ENCODE measurements around the gene DNAAF3.
"Not testable (repeated sequence)": the region's sequence is repeated elsewhere in the genome, so short reads cannot be mapped to it uniquely, and the experiment has no call there.

The DNAAF3 gene

GRCh38 chr19:55165952-55166529, 372 bp downstream of the DNAAF3 start:
- Mint-ChIP-seq H3K27me3 (peaks cover 36% of the 10 kb centered on the region), H3K36me3 (no peaks in the 10 kb centered on the region), H3K9me3 (ENCODE audit: low read depth) (no peaks in the 10 kb centered on the region), H3K27ac (no peak overlapping the region), H3K4me1 (ENCODE audit: low read depth) (peaks cover 11% of the 10 kb centered on the region), H3K4me3 (peak overlapping the region; percentile 85)

GRCh38 chr19:55161571-55162322, 4.7 kb downstream of the DNAAF3 start:
- peaks cover 22% of the 10 kb centered on the region for H3K27me3 Mint-ChIP-seq

GRCh38 chr19:55160986-55161365, 5.4 kb downstream of the DNAAF3 start:
- Mint-ChIP-seq H3K4me1 (ENCODE audit: low read depth) (peaks cover 10% of the 10 kb centered on the region), H3K9me3 (ENCODE audit: low read depth) (no peaks in the 10 kb centered on the region), H3K36me3 (no peaks in the 10 kb centered on the region), H3K27ac (no peak overlapping the region), H3K4me3 (no peak overlapping the region), H3K27me3 (peaks cover 17% of the 10 kb centered on the region)

More at GRCh38 chr19:55161571-55162322, 4.7 kb downstream of the DNAAF3 start:
- peaks cover 11% of the 10 kb centered on the region for H3K4me1 Mint-ChIP-seq (ENCODE audit: low read depth)
- H3K36me3 Mint-ChIP-seq, result no peaks in the 10 kb centered on the region
- no peak overlapping the region for H3K27ac Mint-ChIP-seq
- no peaks in the 10 kb centered on the region for H3K9me3 Mint-ChIP-seq (ENCODE audit: low read depth)
- no peak overlapping the region for H3K4me3 Mint-ChIP-seq

GRCh38 chr19:55160128-55160985, 6.1 kb downstream of the DNAAF3 start:
- Mint-ChIP-seq H3K27ac (no peak overlapping the region), H3K36me3 (no peaks in the 10 kb centered on the region), H3K27me3 (peaks cover 13% of the 10 kb centered on the region), H3K4me1 (ENCODE audit: low read depth) (peaks cover 10% of the 10 kb centered on the region), H3K4me3 (peak overlapping the region; percentile 53), H3K9me3 (ENCODE audit: low read depth) (no peaks in the 10 kb centered on the region)

GRCh38 chr19:55158848-55159749, 7.3 kb downstream of the DNAAF3 start:
- H3K36me3 Mint-ChIP-seq, result no peaks in the 10 kb centered on the region
- H3K27me3 Mint-ChIP-seq, result peaks cover 16% of the 10 kb centered on the region
- peaks cover 16% of the 10 kb centered on the region for H3K4me1 Mint-ChIP-seq (ENCODE audit: low read depth)
- no peak overlapping the region for H3K4me3 Mint-ChIP-seq
- no peak overlapping the region for H3K27ac Mint-ChIP-seq
- H3K9me3 Mint-ChIP-seq (ENCODE audit: low read depth), result no peaks in the 10 kb centered on the region

- H3K4me3 Mint-ChIP-seq, result no peak overlapping the region
- H3K27me3 Mint-ChIP-seq, result peaks cover 11% of the 10 kb centered on the region
- no peak overlapping the region for H3K27ac Mint-ChIP-seq
These were observed 8.0 kb downstream of the DNAAF3 start for GRCh38 chr19:55158423-55158822.

GRCh38 chr19:55157064-55157908, 9.1 kb downstream of the DNAAF3 start, which contains the start of gene TNNI3:
TSS of gene TNNI3 (minus strand) at chr19:55157732. CDS start at chr19:55157589, 143 bp downstream.
- Mint-ChIP-seq H3K9me3 (ENCODE audit: low read depth) (peaks cover under 1% of the 10 kb centered on the region), H3K27me3 (peaks cover 10% of the 10 kb centered on the region), H3K36me3 (no peaks in the 10 kb centered on the region), H3K4me3 (no peak within 1 kb of the TSS), H3K4me1 (ENCODE audit: low read depth) (peaks cover 21% of the 10 kb centered on the region), H3K27ac (no peak within 1 kb of the TSS)

More at GRCh38 chr19:55158423-55158822, 8.0 kb downstream of the DNAAF3 start:
- Mint-ChIP-seq H3K36me3 (no peaks in the 10 kb centered on the region), H3K9me3 (ENCODE audit: low read depth) (no peaks in the 10 kb centered on the region), H3K4me1 (ENCODE audit: low read depth) (peaks cover 20% of the 10 kb centered on the region)

- Mint-ChIP-seq H3K27ac (no peak overlapping the region), H3K36me3 (no peaks in the 10 kb centered on the region), H3K9me3 (ENCODE audit: low read depth) (peaks cover 6% of the 10 kb centered on the region), H3K4me1 (ENCODE audit: low read depth) (peaks cover 28% of the 10 kb centered on the region), H3K4me3 (peak overlapping the region; percentile 17), H3K27me3 (peaks cover 10% of the 10 kb centered on the region)
These were observed 10.0 kb downstream of the DNAAF3 start for GRCh38 chr19:55156202-55157063.

- Mint-ChIP-seq H3K4me1 (ENCODE audit: low read depth) (peaks cover 29% of the 10 kb centered on the region), H3K4me3 (peak overlapping the region; percentile 17)
- not testable (repeated sequence) for H3K27ac Mint-ChIP-seq; H3K27me3 Mint-ChIP-seq; H3K9me3 Mint-ChIP-seq (ENCODE audit: low read depth); H3K36me3 Mint-ChIP-seq
These were observed 10.6 kb downstream of the DNAAF3 start for GRCh38 chr19:55155784-55156183.

- no peaks in the 10 kb centered on the region for H3K36me3 Mint-ChIP-seq
- H3K9me3 Mint-ChIP-seq (ENCODE audit: low read depth), result peaks cover 6% of the 10 kb centered on the region
- H3K27me3 Mint-ChIP-seq, result peaks cover 13% of the 10 kb centered on the region
- H3K27ac Mint-ChIP-seq, result no peak overlapping the region
- H3K4me1 Mint-ChIP-seq (ENCODE audit: low read depth), result peaks cover 25% of the 10 kb centered on the region
- peak overlapping the region; percentile 41 for H3K4me3 Mint-ChIP-seq
These were observed 12.7 kb downstream of the DNAAF3 start for GRCh38 chr19:55153652-55154264.

- peaks cover 6% of the 10 kb centered on the region for H3K9me3 Mint-ChIP-seq (ENCODE audit: low read depth)
- H3K36me3 Mint-ChIP-seq, result no peaks in the 10 kb centered on the region
- H3K27me3 Mint-ChIP-seq, result peaks cover 17% of the 10 kb centered on the region
- peak overlapping the region; percentile 11 for H3K4me3 Mint-ChIP-seq
- H3K27ac Mint-ChIP-seq, result peak overlapping the region; percentile 82
- H3K4me1 Mint-ChIP-seq (ENCODE audit: low read depth), result peaks cover 25% of the 10 kb centered on the region
These were observed 14.4 kb downstream of the DNAAF3 start for GRCh38 chr19:55152017-55152416.

- Mint-ChIP-seq H3K4me3 (no peak within 1 kb of the TSS), H3K9me3 (ENCODE audit: low read depth) (peaks cover 6% of the 10 kb centered on the region), H3K27ac (no peak within 1 kb of the TSS), H3K36me3 (peaks cover 4% of the 10 kb centered on the region), H3K27me3 (peaks cover 24% of the 10 kb centered on the region), H3K4me1 (ENCODE audit: low read depth) (peaks cover 19% of the 10 kb centered on the region)
These were observed 17.1 kb downstream of the DNAAF3 start, which contains the start of gene TNNT1 for GRCh38 chr19:55149078-55150003. TSS of gene TNNT1 (minus strand) at chr19:55149206. CDS start at chr19:55147157, 2,049 bp downstream.
